Keratinocyte (primary cell): ENCODE results near the gene FAM78B.

ENCODE experiments used
- EZH2 ChIP-seq: IDR thresholded peaks from one replicate; pipeline ENCODE4 v1.6.1; 2012; ENCODE audit warnings: inconsistent platforms, mild to moderate bottlenecking, low read length, moderate library complexity
- TF ChIP-seq, protein P1 (sequence below), 3 experiments: IDR thresholded peaks in 1 of 3; conservative IDR thresholded peaks in 1 of 3; optimal IDR thresholded peaks in 1 of 3; 2 replicates in 2 of 3; 3 replicates in 1 of 3; pipeline versions ENCODE3 to v1.5.1; 2011; ENCODE audit warnings: low read length in 3 of 3, mild to moderate bottlenecking in 3 of 3, moderate library complexity in 2 of 3, control low read depth in 1 of 3, inconsistent platforms in 1 of 3; ENCODE audit not compliant: insufficient read depth in 2 of 3; ENCODE audit errors: extremely low read depth in 1 of 3

DNA sequence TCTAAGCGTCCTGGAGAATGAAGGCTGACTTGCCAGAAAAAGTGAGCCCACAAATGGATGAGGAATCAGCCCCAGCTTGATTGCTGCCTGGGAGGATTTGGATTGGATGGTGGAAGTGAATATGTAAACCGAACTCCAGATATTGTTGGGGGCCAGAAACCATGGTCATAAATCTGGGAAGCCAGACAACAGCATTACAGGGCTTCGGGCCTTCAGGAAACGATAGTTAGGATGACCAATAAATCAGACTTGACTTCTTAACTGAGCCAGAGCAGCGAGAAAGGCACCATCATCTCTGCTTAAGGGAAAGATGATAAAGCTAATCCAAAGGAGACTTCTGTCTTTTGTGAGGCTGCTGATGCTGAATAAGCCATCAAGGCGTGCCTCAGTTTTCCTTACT lies 26.6 kb downstream of the FAM78B start:
- TF ChIP-seq, protein P1, sequence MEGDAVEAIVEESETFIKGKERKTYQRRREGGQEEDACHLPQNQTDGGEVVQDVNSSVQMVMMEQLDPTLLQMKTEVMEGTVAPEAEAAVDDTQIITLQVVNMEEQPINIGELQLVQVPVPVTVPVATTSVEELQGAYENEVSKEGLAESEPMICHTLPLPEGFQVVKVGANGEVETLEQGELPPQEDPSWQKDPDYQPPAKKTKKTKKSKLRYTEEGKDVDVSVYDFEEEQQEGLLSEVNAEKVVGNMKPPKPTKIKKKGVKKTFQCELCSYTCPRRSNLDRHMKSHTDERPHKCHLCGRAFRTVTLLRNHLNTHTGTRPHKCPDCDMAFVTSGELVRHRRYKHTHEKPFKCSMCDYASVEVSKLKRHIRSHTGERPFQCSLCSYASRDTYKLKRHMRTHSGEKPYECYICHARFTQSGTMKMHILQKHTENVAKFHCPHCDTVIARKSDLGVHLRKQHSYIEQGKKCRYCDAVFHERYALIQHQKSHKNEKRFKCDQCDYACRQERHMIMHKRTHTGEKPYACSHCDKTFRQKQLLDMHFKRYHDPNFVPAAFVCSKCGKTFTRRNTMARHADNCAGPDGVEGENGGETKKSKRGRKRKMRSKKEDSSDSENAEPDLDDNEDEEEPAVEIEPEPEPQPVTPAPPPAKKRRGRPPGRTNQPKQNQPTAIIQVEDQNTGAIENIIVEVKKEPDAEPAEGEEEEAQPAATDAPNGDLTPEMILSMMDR (optimal IDR thresholded peaks at IDR 0.05 in 1 of 3, IDR thresholded peaks at IDR 0.05 in 1 of 3, conservative IDR thresholded peaks at IDR 0.05 in 1 of 3; ENCODE audit: extremely low read depth in 1 of 3, insufficient read depth in 2 of 3, low read length in 3 of 3) = no peak
- TF ChIP-seq EZH2 = no peak
